ENCODE results near the gene PARVB.

PARVB gene

DNA sequence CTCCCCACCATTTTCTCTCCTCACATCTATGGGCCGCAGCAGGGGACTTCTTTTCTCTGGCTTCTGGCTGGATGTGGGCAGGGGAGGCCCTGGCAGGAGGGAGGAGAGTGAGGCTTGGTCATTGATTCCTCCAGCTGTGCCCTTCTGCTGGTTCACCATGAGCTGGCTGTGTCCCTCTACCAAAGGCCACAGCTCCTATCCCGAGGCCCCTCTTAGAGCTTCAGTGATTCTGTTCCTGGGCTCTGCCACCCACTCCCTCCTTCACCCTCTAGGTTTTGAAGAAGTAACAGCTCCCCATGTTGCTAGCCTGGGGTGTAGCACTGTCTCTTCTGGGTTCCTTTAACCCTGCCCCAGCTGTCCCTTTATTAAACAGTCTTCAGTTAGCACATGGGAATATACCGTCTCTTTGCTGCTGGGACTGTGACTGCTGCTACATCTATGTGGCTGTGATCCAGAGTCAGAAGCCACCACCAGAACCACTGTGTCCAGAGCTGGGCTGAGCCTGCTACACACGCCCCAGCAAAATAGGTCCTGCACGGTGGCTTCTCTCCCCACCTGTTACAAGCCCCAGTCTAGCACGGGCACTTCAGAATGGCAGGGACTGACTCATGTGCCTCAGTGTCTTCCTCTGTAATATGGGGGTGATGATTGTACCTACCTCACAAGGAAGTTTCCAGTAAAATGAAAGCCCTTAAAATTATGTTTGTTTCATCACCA is 156.0 kb downstream of the PARVB start:
- DNase-seq, result no peak

DNA sequence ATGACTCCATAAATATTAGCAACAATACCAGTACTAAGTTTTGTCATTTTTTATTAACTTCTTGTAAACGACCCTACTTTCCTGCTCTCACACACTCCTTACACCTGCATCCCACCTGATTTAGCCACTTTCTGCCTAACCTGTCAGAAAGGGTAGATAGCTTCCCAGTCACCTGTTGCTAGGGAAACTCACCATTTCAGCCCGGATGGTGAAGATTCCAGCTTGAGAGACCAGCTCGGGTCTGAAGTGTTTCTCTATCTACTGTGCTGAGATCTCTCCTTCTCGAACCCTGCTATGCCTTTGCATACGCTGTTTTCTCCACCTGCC is 156.6 kb downstream of the PARVB start, which contains the start of gene PARVG:
Gene PARVG, plus strand, starts transcription at position 220 of the 327 bp plus-strand sequence. CDS start 2,405 bp downstream, outside the sequence.
- DNase-seq, result no peak

DNA sequence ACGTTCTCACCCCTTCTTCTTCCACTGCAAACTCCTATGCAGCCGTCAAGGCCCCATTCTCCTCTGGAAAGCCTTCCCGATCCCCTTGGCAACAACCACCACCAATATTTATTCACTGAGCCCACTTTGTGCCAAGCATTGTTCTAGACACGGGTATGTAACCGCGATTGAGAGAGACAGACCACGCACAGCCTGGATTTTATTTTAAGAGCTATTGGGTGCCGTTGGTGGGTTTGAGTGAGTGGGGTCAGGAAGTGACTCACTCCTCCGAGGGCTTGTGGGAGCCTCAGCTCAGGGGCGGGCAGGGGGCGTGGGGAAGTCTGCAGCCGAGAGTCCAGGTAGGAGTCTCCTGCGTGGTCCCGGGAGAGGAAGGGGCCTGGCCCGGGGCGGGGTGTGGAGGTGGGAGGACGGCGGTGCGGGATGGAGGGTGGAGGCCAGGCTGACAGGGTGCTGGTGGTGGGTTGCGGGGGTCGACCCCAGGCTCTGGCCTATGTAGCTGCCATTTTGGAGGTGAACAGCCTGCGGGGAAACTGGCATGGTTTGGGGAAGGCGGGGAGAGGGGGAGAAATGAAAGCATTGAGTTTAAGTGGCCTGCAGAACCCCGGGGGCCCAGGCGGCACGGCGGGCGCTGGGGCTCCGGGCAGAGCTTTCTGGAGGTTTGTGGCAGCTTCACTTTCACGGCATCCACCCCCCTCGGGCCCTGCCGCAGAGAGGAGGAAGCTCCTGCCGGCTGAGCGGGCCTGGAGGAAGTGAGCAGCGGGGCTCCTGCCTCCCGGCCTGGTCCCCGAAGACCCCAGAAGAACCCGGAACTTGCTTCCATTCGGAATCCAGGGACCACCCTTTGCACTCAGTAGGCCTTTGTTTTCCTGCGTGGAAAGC is 157.2 kb downstream of the PARVB start:
- peak in 5 of 51 donors; percentile 9 to 13 (median 10) for DNase-seq

DNA sequence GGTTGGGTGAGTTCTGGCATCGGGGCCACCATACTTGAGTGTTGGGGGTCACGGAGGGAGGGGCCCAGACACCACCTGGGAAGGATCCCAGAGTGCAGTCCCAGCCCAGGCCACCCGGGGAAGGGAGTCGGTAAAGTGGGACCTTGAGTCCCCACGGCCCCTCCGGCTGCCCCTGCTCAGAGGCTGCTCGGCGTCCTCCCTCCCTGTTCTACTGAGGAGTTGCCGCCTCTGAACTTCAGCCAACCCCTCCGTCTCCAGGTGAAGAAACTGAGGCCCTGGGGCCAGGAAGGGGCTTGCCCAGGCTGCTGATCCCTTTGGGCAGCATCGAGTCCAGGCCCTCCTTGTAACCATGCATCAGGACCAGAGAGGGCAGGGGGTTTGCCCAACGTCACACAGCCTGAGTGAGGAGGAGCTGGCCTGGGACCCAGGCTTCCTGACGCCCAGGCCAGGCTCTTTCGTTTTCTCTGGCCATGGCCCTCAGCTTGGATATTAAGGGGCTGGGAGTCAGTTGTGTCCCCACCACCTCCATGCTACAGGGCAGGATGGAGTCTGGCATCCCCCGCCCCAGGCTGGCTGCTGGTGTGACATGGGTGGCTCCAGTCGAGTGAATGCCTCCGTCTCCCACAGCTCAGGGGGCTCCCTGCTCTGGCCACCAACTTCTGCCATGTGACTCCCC is 157.9 kb downstream of the PARVB start:
- no peak for DNase-seq

DNA sequence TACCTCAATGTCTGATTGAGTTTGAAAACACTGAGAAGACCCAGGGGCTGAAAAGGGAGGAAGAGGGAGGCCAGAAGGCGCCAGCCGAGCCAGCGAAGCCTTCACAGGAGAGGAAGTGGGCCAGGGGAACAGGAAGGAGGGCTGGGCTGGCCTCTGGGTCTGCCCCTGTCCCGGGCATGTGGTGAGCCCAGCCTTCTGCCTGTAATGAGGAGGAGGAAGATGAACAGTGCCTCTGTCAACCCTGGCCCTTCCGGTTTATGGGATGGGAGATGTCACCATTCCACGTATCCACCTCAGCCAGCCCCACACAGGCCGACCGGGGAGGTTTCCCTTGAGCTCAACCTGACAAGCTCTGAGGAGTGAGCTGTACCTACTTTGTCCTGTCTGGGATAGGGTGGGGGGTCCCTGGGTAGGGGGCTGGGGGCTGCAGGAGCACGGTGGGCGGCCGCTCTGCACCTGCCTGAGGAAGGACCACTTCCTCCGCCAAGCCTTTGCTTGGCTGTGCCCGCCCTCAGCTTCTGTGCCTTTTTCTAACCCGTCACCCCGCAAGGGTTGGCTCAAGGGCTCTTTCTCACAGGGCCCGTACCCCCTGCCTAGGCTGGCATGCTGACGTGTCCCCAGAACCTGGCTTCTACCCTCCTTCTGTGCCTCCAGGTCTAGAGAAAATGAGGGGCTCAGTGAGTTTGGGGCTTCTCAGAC is 158.6 kb downstream of the PARVB start:
- peak in 23 of 51 donors; percentile 7 to 39 (median 25) for DNase-seq

DNA sequence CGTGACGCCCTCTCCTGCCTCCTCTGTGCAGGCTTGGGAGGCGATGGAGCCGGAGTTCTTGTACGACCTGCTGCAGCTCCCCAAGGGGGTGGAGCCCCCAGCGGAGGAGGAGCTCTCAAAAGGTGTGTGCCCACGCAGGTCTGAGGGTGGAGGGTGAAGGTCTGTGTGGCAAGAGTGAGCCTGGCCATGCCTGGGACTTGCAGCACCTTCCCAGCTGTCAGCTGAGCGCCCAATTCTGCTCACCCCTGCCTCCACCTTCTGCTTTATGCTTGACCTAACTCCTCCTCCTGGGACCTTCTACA is 159.1 kb downstream of the PARVB start:
- DNase-seq, result no peak

DNA sequence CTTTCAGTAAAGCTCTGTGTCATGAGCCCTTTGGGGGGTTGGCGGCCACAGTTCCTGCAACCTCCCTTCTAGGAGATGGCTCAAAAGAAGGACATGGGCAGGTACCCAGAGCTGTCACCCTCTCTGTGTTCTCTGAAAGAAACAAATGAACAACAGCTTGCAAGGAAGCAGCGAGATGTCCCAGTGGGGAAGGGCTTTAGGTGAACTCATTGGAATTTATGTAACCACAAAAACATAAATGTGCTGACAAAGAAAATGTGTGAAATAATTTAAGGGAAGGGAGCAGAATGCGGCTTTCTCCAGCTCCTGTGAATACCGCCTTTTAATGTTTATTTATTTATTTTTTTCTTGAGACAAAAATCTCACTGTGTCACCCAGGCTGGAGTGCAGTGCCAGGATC is 159.9 kb downstream of the PARVB start:
- no peak for DNase-seq

DNA sequence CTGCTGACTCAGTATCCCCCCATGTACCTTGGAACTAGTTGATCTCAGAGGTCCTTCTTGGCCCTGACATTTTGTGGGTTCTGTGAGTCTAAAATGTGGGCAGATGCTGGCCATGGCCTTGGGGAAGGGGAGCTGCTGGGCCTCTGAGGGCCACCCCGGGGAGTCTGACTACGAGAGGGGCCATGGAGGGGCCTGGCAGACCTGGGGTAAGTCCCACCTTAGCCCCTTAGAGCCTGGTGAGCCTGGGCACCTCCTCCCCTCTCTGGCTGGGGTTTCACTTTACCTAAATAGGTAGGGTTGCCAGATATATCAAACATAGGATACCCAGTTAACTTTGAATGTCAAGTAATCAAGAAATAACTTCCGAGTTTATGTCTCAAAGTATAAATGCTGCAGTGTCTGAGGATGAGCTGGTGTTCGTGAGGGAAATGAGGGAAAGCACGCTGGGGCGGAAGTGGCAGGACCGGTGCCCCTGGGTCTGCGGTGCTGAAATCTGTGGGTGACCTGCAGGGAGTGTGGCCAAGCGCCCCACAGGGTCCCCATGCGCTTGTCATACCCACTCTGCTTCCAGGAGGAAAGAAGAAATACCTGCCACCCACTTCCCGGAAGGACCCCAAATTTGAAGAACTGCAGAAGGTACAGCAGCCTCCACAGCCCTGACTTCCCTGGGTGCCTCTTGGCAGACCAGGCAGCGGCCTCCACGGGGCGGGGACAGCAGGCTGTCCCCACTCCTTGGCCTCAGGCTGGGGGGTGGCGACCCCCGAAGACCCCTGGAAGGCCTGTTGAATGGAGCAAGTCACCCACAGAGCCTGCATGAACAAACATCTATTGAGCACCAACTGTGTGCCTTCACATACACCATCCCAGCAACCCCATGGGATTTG is 161.4 kb downstream of the PARVB start:
- DNase-seq, result no peak

DNA sequence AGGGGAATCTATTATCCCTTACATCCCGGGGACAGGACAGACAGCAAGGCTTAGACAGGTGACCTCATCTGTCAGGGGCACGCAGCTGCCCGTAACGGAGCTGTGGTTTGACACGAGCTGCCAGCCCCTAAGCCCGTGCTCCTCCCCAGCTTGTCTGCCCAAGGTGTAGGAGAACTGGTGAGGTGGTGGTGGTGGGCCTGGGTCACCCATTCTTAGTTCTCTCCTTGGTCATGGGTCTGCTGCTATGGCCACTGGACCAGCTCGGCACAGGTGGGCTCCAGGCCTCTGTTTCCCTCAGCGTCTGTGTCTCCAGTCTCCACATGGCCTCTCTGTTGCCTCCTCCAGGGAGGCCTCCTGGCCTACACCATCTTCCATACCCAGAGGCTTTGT is 162.0 kb downstream of the PARVB start:
- no peak for DNase-seq

DNA sequence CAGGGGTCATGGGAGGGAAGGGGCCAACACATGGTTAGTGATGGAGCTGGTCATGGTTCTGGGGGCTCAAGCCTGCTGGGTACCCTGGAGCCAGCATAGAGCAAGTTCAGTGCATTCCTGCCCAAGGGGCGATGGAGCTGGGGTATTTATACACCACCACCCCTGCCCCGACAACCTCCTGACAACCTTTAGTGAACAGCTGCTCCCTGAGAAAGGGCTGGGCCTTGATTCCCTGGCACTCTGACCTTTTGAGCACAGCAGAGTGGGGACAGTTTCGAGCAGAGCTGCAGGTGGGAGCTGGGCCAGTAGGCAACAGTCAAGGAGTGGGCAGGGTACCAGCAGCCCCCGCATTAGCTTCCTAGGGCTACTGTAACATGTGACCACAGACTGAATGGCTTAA is 162.6 kb downstream of the PARVB start:
- no peak for DNase-seq

DNA sequence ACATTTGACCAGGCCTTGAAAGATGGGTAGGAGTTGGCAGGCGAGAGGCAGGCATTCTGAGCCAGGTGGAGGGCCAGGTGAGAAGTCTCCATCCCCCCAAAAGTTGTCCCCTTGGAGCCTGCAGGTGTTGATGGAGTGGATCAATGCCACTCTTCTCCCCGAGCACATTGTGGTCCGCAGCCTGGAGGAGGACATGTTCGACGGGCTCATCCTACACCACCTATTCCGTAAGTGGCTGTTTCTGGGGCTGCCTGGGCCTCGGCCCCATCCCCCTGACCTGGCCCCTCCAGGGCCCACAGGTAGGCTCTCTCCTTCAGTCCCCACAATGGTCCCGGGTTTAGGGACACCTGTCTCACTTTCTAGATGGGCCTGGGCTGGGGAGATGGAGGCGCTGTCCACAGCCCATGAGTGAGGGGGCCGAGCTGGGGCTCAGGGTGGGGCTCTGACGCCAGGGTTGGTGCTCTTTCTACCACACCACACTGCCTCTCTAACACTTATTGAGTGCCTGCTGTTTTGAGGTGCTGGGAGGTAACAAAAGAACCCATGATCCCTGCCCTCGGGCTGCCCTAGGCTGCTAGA is 163.6 kb downstream of the PARVB start:
- no peak for DNase-seq

DNA sequence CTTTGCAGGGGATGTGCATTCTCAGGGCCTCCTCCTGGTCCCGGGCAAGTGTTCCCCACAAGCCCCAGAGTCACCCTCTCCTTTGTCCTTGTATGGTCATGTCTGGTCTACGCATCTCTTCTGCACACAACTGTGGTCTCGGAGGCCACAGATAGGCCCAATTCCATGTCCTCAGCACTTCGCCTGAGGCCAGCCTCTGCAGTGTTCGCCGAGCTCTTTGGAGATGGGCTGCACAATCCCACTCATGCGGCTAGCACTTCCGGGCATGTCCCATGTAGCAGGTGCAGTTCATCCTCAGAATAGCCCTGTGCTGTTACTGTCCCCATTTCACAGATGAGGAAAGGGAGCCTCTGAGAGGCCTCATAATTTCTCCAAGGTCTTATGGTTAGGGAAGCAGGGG is 164.2 kb downstream of the PARVB start:
- no peak for DNase-seq

DNA sequence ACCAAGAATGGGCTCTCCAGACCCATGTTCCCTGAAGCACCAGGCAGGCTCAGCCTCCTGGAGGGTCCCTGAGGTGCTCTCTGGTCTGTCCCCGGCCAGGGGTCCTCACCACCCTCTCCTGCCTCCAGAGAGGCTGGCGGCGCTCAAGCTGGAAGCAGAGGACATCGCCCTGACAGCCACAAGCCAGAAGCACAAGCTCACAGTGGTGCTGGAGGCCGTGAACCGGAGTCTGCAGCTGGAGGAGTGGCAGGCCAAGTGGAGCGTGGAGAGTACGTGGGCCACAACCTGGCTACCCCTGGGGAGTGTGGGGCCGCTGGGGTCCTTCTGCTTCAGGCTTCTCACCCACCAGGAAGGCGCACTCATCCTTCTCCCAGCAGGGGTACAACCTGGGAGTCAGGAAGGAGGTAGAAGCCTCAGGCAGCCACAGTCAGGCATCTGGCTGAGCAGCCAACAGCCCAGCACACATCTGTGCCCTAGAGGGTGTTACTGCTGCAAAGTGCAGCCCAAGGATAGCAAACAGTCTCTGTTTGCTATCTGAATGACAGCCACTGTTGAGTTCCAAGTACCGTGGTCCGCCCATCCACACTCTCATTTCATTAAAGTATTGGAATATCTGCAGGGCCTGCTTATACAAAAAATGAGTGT is 165.0 kb downstream of the PARVB start:
- no peak for DNase-seq

DNA sequence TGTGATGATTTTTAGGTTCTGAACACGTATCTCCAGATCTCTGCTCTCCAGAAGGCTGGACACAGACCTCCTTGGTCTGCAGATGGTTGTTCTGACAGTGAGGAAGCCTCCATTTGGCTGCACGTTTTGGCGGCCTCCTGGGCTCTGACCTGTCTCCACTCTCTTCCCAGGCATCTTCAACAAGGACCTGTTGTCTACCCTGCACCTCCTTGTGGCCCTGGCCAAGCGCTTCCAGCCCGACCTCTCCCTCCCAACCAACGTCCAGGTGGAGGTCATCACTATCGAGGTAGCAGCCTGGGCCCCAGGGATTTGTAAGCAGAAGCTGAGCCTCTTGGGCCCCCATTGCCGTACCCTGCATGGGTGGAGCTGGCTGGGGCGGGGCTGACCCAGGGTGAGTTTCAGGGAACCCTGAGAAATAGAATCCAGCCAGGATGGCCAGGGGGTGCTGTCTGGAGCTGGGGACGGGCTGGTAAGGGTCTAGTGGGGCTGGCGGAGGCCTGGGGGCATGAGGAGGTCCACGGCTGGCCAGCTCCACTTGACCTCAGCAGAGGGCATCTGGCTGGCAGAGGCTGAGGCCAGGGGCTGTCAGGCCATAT is 166.4 kb downstream of the PARVB start:
- DNase-seq, result no peak

DNA sequence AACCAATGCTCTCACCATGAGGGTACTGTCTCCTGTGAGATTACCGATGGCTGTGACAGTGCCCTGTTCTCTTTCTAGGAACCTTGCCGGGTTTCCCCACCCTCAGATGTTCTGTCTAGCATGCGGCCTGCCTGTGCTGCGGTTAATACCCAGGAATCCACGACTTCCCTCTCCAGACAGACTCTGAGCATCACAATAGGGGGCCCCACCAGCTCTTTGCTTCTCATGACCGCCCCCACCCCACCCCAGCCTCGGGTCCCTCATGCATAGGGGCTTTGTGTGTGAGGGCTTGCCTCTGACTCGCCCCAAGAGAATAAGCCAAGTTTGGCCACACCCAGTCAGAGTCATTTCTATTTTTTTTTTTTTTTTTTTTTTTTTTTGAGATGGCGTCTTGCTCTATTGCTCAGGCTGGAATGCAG is 166.9 kb downstream of the PARVB start:
- no peak for DNase-seq

DNA sequence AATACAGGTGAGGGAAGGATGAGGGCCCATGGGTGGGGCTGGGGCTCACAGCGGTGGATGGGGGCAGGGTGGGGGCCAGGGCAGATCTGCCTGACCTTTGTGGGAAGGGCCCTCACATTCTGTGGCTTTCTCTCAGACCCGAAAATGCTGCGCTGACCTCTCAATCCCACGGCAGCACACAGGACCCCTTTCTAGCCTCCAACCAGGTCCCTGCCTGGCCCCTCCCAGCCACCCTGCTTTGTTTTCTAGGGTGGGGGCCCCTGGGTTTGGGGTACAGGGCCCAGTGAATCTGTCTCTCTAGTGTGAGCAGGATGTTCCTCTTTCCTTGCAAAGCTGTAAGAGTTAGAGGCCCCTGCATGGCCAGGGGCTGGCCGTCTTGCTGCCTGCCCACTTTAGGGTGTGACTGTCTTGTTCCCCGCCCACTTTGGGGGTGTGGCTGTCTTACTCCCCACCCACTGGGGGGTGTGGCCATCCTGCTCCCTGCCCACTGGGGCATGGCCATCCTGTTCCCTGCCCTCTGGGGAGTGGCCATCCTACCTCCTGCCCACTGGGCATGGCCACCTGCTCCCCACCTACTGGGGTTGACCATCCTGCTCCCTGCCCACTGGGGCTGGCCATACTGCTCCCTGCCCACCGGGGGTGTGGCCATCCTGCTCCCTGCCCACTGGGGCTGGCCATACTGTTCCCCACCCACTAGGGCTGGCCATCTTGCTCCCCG is 168.2 kb downstream of the PARVB start:
- DNase-seq, result no peak

DNA sequence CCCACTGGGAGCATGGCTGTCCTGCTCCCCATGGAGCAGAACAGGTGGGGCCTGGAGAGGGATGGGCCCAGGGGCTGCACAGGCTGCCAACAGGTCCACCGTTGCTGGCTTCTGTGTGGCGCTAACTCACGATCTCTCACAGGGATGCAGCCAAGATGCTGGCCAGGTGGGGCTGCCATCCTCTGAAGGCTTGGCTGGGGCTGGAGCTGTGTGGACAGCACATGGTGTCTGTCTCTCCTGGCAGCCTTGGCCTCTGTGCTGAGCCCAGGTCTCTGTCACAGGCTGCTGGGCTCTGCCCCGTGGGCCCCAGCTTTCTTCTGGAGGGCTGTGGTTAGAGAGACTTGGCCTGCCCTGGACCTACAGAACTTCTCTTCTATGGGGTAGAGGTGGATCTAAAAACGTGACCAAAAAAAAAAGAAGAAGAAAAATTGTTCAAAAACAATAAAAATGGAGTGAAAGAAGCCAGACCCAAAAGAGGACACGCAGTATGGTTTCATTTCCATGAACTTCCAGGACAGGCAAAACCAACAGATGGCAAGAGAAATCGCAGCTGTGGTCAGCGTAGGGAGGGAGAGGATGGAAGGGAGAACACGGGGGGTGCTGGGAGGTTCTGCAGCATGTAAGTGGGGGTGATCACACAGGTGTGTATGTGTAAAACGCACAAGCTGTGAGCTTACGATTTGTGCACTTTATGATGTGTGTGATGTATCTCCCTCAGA is 168.9 kb downstream of the PARVB start:
- no peak for DNase-seq

DNA sequence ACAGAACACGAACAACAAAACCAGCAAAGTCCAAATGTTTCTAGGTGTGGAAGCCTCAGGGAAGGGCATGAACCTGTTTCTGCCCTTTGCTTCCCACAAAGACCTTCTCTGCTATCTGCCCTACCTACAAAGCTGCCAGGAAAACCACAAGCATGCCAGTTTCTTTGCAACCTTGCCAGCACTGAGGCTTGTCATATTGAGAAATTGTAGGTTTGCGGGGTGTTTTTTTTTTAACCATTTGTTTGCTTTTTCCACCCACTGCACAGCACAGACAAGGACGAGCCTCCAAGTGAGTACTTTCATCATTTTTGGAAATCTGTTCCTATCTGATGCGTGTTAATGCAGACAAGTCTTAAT is 169.4 kb downstream of the PARVB start:
- no peak for DNase-seq

Data from hypothalamus (tissue), 51 donors.